HG02642 (cell line): ENCODE results near the gene B4GAT1.
"Not testable (repeated sequence)": the region's sequence is repeated elsewhere in the genome, so short reads cannot be mapped to it uniquely, and the experiment has no call there.

ENCODE experiments used
- ATAC-seq: cut with Tn5 transposase; IDR thresholded peaks from one replicate; pipeline ENCODE4 v1.9.1; 2021; ENCODE audit warnings: mild to moderate bottlenecking; ENCODE audit not compliant: unreplicated experiment, poor library complexity

B4GAT1 gene

GRCh38 chr11:66347425-66348276 lies at the start of gene B4GAT1:
Gene B4GAT1, minus strand, starts transcription at chr11:66347629. Its CDS starts 84 bp downstream, at chr11:66347545.
- peak; percentile 42 for ATAC-seq

GRCh38 chr11:66393954-66394353 lies 46.5 kb upstream of the B4GAT1 start:
- ATAC-seq = no peak

GRCh38 chr11:66391322-66391721 lies 43.9 kb upstream of the B4GAT1 start:
- no peak for ATAC-seq

GRCh38 chr11:66388780-66389386 lies 41.5 kb upstream of the B4GAT1 start:
- no peak for ATAC-seq

GRCh38 chr11:66386171-66387069 lies 39.0 kb upstream of the B4GAT1 start:
- no peak for ATAC-seq

- not testable (repeated sequence) for ATAC-seq
Observed at GRCh38 chr11:66384316-66384715, 36.9 kb upstream of the B4GAT1 start.

GRCh38 chr11:66380264-66380663 lies 32.8 kb upstream of the B4GAT1 start:
- ATAC-seq = not testable (repeated sequence)

GRCh38 chr11:66373690-66374287 lies 26.4 kb upstream of the B4GAT1 start:
- ATAC-seq = not testable (repeated sequence)

GRCh38 chr11:66373265-66373664 lies 25.8 kb upstream of the B4GAT1 start:
- ATAC-seq = no peak

- peak; percentile 46 for ATAC-seq
Observed at GRCh38 chr11:66371627-66372415, 24.4 kb upstream of the B4GAT1 start, which contains the start of gene SLC29A2. Gene SLC29A2, minus strand, starts transcription at chr11:66371760. Its CDS starts 169 bp downstream, at chr11:66371591.

- no peak for ATAC-seq
Observed at GRCh38 chr11:66369073-66369894, 21.9 kb upstream of the B4GAT1 start.

- no peak for ATAC-seq
Observed at GRCh38 chr11:66368484-66368883, 21.1 kb upstream of the B4GAT1 start.

- no peak for ATAC-seq
Observed at GRCh38 chr11:66367561-66368312, 20.3 kb upstream of the B4GAT1 start.

GRCh38 chr11:66366844-66367477 lies 19.5 kb upstream of the B4GAT1 start:
- no peak for ATAC-seq

- no peak for ATAC-seq
Observed at GRCh38 chr11:66365711-66366619, 18.5 kb upstream of the B4GAT1 start.

- no peak for ATAC-seq
Observed at GRCh38 chr11:66365166-66365565, 17.7 kb upstream of the B4GAT1 start.
